GM18861 (cell line): ENCODE measurements around the gene EVPL.
"Not testable (repeated sequence)": the region's sequence is repeated elsewhere in the genome, so short reads cannot be mapped to it uniquely, and the experiment has no call there.

Experiments used
- ATAC-seq: cut with Tn5 transposase; IDR thresholded peaks from one replicate; pipeline ENCODE4 v1.9.1; 2021; ENCODE audit not compliant: unreplicated experiment

Gene EVPL

DNA sequence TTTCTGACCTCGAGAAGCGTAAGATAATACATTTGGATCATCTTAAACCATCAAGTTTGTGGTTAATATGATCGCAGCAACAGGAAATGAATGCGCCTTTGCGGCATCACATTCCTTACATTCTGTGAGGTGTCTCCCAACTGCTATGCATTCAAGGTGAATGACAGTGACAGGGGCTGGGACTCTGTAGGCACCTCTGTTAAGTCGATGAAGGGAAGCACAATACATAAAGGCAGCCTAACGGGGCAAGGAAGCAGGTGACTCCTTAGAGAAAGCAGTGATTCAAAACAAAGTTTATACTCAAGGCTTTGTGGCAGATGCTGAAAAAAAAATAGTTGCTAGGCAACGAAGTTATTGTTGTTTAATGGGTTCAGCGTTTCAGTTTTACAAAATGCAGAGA lies 21.6 kb upstream of the EVPL start:
- ATAC-seq, result no peak

DNA sequence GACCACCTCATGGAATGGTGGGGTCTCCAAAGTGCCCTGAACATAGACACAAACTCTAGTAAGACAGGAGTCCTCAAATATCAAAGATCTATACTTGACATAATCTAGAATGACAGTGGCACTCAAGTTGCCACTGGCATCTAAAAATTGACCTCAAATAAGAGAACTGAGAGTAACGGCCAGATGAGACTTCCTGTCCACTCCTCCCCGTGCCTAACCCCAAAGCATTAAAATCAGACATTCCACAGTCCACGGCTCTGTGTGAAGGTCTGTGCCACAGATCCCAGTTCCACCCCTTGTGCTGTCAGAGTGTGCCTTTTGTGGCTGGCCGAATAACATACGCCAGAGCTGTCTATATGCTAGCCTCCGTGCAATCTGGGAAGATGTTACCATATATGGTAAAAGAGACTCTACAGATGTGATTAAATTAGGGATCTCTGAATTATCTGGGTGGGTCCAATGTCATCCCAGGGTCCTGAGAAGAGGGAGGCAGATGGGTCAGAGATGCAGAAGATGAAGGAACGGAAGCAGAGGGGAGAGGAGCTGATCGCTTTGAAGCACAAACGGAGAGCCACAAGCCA lies 21.0 kb upstream of the EVPL start:
- ATAC-seq, result no peak

DNA sequence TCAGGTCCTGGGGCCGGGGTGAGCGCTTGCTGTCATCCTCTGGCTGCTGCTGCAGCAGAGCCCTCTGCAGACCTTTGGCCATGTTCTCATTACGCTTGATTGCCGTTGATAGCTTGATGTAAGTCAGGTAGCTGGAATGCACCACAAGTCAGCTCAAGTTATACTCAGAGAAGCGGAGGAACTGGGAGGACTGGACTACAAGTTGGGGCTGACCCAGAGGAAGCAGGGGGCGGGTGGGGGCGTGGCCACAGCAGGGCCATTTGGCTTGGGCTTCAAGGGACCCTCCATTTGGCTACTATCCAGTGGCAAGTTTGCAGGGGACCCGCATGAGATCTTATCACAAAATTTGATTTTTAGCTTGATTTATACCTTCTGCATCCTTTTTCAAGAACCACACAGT lies 19.0 kb upstream of the EVPL start:
- no peak for ATAC-seq

DNA sequence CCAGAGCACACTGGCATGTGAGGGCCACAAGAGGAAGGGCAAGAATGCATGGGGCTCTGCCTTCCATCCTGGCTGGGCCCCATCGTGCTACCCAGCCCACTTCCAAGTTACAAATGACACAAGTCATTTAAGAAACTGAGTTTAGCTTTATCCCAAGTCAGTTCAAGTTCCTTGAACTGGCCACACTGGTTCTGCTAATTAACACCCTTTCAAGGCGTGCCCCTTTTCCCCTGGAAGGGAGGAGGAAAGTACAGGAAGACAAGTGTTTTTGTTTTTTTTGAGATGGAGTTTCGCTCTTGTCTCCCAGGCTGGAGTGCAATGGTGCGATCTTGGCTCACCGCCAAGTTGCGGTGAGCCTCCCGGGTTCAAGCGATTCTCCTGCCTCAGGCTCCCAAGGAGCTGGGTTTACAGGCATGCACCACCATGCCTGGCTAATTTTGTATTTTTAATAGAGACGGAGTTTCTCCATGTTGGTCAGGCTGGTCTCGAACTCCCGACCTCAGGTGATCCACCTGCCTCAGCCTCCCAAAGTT lies 17.4 kb upstream of the EVPL start:
- ATAC-seq, result not testable (repeated sequence)

DNA sequence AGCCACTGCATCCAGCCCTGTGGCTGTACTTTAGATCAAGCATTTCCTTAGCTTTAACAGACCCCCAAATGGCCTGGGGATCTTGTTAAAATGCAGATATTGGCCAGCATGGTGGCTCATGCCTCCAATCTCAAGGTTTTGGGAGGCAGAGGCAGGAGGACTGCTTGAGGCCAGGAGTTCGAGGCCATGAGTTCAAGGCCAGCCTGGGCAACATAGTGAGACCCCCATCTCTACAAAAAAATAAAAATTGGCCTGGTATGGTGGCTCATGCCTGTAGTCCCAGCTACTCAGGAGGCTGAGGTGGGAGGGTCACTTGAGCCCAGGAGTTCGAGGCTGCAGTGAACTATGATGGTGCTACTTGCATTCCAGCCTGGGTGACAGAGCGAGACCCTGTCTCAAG lies 15.8 kb upstream of the EVPL start:
- not testable (repeated sequence) for ATAC-seq

DNA sequence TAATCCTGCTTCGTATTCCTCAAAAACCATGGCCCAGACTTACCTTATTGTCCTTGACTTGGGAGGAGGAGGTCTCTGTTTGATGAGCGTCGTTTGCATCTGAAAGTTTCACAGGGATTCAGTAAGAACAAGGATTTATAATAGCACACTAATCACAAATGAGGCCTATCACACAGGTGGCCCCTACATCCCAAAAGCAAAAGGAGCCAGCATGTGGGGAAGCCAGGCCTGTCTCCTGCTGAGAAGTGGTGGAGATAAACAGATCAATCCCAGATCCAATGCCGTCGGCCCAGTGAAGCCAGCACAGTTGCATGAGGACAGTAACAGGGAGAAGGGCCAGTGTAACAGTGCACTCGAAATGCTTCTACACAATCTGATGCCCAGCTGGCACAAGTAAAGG lies 13.3 kb upstream of the EVPL start:
- no peak for ATAC-seq

DNA sequence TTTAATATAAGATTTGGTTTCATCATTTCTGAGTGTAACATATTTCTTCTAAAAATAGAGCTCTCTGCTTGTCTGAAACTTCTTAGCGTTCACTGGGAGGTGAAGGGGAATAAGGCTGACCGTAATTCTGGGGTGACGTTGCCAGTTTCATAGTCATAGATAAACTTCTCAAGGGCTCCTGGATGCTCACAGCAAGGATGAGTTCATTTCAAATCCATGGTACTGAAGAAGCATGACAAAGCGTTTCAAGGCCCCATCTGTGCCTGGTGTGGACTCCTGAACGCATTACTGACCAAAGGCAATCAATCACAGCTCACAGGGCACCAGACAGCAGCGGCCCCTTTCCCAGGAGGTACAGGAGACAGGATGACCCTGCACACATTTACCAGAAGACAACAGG lies 12.0 kb upstream of the EVPL start:
- no peak for ATAC-seq

DNA sequence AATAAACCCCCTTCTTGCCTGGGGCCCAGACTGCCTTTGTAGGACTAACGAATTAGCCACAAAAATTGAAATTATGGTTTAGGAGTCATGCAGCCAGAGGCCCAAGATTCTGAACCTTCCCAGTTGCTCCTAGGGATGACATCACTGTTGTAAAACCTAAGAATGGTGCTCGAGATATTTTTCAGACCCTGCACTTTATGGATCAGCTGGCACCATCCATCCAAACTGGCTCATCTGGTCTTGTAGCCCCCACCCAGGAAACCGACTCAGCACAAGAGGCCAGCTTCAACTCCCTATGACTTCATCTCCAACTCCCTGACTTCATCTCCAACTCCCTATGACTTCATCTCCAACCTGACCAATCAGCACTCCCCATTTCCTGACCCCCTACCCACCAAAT lies 10.9 kb upstream of the EVPL start:
- ATAC-seq, result no peak

DNA sequence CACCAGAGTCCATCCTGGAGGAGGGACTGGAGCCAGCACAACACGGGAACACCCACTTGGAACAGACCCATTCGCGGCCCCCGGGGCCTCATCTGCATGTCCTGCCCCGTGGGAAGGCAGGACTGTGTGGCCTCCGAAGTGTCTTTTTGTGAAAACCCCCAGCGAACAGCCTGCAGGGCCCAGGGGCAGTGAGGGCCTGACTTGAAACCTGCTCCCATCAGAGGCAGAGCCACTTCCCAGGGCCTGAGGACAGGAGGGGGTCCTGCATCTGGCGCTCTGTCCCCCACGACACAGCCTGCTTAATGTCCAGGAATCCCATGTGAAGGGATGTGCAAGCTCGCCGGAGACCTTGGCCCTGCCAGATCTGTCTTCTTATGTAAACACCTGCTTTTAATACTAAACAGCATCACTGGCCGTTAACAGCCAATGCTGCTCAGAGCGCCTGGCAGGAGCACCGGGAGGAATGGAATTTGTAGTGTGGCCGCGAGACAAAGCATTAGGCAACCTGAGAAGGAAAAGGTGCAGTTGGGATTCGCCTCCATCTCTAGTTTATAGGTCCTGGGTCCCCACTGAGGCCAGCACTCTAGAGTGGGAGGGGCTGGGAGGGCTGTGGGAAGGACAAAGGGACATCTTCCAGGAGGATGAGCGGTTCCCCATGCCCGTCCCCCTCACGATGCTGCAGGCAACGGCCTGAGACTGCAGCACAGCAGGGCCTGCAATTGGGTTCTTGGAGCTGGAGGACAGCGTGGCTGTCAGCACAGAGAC lies 9.6 kb upstream of the EVPL start:
- ATAC-seq, result no peak

DNA sequence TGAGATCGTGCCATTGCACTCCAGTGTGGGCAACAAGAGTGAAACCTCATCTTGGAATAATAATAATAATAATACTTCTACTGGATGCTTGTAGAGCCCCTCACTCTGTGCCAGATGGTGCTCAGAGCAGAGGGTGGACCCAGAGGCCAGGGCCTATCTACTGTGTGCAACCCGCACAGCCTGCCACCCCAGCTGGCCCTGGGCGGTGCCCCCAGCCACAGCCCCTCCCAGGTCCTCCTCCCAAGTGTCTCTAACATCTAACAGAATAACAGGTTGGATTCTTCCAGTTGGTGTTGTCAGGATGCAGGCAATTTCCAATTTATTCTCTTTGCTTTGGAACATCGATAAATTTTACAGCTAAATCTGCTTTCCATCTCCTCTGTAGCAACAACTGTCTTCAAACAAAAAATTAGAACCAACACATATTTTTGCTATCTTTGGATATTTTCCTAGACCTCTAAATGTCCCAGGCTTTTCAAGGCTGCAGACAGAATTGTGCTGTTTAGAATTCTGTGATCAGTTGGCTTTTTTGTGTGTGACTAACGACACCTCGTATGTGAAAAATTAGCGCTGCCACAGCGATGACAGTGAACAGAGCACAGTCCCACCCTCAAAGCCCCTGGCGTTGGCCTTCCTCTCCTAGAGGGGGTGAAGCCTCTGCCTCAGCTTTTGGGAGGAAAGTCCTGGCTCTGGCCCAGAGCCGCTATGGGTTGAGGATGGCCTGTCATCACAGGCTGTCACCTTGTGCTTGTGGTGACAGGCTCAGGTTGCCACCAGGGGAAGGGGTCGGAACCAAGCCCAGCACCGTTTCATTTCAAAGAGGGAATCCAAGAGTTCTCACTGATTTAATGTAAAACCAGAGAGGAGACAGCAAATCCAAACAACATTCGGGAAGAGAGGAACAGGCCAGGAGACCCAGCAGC lies 7.6 kb upstream of the EVPL start:
- ATAC-seq, result no peak

DNA sequence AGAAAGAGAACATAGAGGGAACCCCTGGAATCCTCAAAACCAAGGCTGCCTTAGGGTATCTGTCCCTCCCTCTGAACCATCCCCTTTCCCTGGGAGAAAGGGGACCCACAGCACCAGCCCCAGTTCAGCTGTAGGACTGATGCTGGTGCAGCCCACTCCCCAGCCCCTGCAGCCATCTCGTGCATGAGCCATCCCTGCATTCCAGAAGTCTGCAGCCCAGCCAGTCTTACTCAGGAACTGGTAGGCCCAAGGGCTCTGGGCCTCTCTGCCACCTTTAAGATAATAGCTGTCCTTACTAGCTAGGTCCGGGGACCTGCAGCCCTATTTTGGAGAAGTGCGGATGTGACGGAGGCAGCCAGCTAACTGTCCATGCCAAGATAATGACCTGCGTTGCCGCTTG lies 6.0 kb upstream of the EVPL start:
- ATAC-seq, result no peak

DNA sequence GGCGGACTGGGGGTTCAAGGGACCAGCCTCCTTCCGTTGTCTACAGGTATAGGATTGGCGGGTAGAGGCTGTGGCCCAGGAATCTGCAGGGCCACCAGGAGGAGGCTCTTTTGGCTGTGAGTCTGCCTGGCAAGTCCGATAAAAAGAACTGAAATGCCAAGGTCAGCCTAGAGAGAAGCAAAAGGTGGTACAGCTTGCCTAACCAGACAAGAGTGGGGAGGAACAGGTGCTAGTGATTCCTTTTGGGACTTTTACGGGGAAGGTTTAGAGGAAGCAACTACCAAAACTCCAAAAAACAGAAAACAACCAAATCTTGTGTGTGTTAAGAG lies 5.6 kb upstream of the EVPL start:
- ATAC-seq, result no peak

DNA sequence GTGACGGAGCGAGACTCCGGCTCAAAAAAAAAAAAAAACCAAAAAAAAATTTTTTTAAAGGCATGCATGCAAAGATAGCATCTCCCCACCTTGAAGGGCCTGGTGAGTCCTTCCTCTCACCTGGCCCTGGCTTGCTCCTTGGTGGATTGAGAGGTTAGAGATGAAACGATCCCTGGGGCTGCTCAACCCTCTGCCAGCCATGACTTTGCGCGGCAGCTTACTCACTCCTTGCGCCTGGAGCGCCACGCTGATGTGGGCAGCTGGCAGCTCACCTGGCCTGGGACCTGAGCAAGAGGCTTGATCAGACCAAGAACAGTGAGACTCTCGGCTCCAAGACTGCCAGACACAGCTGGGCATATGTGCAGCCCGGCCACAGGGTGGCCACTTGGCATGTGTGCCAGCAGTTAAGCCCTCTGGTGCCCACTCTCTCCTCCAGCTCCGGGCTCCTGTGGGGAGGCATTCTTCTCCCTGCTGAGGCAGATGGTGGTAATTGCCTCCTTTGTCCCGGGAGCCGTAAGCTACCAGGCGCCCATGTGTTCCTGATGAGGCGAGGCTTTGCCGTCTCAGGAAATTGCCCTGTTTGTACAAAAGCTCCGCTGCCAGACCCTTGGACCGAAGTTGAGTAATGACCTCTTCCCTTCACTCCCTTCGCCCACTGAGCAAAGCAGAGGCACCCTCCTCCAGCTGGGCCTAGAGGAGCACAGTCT lies 5.1 kb upstream of the EVPL start:
- ATAC-seq, result no peak

DNA sequence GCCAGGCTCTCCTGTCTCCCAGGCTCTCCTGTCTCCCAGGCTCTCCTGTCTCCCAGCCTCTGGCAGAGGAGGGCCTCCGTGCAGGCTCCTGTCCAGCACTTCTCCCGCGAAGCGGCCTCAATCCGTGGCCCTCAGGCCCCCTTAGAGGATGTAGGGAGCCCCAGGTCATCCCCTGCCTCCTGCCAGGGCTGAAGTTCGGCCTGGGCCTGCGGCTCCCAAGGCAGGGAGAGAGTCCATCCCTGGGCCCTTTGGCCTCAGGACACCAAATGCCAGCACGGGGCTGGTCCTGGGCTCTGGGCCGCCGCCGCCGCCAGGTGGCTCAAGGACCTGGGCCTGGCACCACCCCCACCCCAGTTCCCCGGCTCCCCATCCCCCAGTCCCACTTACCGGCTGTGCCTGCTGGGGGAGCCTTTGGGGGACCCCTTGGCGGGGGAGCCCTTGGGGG lies 370 bp downstream of the EVPL start:
- ATAC-seq, result no peak

DNA sequence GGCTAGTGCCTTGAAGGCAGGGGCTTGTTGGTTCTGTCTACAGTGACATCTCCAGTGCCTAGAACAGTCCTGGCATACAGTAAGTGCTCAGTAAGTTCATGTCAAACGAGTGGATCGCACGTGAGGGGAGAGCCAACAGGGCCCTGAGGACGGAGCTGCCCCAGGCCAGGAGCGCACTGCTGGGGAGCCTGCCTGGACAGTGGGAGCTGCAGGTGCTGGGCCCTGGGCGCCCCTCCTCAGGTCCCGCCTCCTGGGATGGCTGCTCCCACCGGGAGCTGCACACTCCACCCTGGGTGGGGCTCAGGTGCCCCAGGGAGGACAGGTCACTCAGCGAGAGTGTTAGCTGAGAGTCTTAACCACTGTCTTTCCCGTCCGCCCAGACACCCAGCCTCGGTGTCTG lies 1.8 kb downstream of the EVPL start:
- no peak for ATAC-seq

DNA sequence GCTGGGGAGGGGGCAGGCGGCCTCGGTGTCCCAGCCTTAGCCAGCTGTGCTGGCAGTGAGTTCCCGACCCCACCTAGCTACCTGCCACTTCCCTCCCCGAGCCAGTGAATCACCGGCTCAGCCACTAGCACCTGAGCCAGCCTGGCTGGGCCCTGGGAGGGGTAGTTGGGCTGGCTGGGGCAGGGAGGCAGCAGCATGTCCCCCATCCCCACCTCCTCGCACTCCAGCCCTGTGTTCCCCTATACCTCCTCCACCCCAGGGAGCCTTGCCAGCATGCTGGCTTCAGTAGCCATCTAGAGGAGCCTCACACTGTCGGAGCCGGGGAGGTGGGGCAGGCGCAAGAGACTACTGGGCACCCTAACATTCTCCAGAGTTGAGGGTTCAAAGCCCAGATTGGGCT lies 2.8 kb downstream of the EVPL start:
- no peak for ATAC-seq

DNA sequence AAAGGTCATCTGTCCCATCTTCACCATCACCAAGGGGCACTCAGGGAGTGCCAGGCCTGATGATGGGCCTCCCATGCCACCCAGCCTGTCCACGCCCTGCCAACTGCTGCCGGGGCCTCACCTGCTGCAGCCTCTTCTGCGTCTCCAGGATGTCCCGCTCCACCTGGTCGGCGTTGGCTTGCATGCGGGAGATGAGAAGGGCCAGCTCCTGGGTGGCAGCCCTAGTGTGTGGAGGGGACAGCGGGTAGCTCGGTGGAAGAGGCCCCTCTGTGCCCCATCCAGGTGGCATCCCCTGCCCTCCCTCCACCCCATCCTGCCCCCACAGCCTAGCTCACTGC lies 3.2 kb downstream of the EVPL start:
- ATAC-seq, result no peak

DNA sequence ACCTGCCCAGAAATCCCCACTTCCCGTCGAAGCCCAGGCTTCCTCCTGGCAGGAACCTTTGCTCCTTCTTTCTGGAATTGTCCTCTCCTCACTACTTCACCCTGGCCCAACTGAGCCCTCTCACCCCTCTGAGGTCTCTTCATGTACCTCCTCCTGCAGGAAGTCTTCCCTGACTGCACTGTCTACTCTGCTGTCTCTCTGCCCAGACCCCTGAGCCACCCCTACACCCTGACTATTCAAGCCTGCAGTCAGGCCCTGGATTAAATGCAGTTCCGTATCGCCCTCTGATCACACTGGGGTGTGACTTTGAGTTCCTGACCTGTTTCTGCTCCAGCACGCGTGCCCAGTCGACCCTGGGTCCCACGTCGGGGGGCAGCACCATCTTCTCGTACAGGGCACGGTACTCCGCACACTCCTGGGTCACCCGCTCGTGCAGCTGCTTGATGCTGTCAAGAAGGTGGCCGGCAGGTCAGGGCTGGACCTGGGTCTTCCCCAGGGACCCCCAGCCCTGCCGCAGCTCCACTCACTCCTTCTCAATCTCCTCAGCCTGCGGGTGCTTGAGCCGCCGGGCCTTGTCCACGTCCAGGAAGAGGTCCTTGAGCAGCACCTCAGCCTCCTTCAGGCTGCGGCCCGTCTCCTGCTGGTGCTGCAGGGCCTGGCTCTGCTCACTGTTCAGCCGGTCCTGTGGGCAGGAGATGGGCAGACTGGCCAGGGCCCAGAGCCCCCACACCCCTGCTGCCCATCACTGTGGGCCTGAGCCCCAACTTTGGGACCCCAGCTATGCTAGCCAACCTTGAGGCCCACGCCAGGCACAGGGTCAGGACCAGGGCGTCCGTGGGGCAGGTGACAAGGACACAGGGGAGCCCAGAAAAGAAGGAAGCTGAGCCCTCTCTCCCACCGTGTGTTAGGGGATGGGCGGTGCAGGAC lies 3.9 kb downstream of the EVPL start:
- no peak for ATAC-seq

DNA sequence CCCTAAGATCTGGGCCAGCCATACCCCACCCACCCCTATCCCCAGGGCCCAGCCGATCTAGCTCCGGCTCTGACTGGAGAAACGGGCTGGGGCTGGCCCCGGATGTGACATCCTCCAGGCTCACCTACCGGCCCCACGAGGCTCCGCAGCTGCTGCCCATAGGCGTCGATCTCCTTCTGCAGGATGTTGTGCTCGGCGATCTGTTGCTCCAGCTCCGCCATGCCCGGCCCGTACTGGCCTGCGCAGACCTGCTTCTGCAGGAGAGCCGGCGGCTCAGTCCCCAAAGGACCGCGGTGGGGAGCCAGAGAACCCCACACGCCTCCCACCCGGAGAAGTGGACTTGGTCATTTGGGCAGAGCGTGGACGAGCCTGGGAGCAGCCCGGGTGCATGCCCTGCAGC lies 4.8 kb downstream of the EVPL start:
- ATAC-seq, result no peak

DNA sequence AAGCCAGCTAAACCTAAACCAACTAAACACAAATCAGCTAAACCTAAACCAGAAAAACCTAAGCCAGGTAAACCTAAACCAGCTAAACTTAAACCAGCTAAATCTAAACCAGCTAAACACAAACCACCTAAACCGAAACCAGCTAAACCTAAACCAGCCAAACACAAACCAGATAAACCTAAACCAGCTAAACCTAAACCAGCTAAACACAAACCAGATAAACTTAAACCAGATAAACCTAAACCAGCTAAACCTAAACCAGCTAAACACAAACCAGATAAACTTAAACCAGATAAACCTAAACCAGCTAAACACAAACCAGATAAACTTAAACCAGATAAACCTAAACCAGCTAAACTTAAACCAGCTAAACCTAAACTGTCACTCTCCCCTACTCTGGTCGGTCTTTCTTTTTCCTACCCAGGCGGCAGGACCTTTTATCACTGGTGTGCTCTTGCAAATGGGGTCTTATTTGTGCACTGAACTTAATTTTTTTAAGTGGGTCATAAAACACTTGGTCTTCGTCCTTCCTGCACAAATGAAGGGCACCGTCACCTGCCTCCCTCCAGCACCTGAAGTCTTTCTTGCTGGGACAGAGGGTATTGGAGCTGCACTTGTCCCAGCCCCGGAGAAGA lies 7.2 kb downstream of the EVPL start:
- ATAC-seq, result no peak
